Measurements from ENCODE around the gene UGT1A7.

DNA sequence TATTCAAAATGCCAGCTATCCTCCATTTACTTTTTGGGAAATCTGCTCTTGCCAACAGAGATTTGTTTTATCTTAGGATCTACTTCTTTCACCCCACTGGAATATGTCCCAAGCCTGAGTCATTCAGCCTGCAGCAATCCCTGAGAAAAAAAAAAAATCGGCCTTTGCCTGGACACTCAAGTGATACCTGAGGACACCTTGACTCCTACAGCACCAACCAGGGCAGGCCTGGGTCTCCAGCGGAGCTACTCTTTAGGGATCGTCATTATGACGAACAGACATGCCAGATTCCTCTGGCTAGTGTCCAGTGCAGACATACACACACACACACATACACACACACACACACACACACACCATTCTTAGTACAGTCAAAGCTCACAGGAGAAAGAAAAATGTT lies 8.7 kb downstream of the UGT1A7 start:
- TF ChIP-seq, protein P1, sequence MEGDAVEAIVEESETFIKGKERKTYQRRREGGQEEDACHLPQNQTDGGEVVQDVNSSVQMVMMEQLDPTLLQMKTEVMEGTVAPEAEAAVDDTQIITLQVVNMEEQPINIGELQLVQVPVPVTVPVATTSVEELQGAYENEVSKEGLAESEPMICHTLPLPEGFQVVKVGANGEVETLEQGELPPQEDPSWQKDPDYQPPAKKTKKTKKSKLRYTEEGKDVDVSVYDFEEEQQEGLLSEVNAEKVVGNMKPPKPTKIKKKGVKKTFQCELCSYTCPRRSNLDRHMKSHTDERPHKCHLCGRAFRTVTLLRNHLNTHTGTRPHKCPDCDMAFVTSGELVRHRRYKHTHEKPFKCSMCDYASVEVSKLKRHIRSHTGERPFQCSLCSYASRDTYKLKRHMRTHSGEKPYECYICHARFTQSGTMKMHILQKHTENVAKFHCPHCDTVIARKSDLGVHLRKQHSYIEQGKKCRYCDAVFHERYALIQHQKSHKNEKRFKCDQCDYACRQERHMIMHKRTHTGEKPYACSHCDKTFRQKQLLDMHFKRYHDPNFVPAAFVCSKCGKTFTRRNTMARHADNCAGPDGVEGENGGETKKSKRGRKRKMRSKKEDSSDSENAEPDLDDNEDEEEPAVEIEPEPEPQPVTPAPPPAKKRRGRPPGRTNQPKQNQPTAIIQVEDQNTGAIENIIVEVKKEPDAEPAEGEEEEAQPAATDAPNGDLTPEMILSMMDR (IDR thresholded peaks at IDR 0.05; ENCODE audit: poor library complexity, severe bottlenecking), result no peak
- TF ChIP-seq POLR2AphosphoS5 (IDR thresholded peaks at IDR 0.05) (no peak), EP300 (conservative IDR thresholded peaks at IDR 0.05; ENCODE audit: poor library complexity, severe bottlenecking) (no peak), EZH2 (IDR thresholded peaks at IDR 0.05; ENCODE audit: borderline replicate concordance, insufficient read depth, low read length, poor library complexity, severe bottlenecking) (no peak), MXI1 (conservative IDR thresholded peaks at IDR 0.05; ENCODE audit: poor library complexity, severe bottlenecking) (no peak), TAF1 (IDR thresholded peaks at IDR 0.05; ENCODE audit: low read depth) (no peak), RAD21 (conservative IDR thresholded peaks at IDR 0.05) (no peak), SMC3 (conservative IDR thresholded peaks at IDR 0.05; ENCODE audit: poor library complexity) (no peak)
- TF ChIP-seq, protein P2, sequence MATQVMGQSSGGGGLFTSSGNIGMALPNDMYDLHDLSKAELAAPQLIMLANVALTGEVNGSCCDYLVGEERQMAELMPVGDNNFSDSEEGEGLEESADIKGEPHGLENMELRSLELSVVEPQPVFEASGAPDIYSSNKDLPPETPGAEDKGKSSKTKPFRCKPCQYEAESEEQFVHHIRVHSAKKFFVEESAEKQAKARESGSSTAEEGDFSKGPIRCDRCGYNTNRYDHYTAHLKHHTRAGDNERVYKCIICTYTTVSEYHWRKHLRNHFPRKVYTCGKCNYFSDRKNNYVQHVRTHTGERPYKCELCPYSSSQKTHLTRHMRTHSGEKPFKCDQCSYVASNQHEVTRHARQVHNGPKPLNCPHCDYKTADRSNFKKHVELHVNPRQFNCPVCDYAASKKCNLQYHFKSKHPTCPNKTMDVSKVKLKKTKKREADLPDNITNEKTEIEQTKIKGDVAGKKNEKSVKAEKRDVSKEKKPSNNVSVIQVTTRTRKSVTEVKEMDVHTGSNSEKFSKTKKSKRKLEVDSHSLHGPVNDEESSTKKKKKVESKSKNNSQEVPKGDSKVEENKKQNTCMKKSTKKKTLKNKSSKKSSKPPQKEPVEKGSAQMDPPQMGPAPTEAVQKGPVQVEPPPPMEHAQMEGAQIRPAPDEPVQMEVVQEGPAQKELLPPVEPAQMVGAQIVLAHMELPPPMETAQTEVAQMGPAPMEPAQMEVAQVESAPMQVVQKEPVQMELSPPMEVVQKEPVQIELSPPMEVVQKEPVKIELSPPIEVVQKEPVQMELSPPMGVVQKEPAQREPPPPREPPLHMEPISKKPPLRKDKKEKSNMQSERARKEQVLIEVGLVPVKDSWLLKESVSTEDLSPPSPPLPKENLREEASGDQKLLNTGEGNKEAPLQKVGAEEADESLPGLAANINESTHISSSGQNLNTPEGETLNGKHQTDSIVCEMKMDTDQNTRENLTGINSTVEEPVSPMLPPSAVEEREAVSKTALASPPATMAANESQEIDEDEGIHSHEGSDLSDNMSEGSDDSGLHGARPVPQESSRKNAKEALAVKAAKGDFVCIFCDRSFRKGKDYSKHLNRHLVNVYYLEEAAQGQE (IDR thresholded peaks at IDR 0.05; ENCODE audit: borderline replicate concordance), result no peak
